HG03196 (cell line): Measurements from ENCODE around the gene CDH22.

Experiments
- ATAC-seq: cut with Tn5 transposase; IDR thresholded peaks from one replicate; pipeline ENCODE4 v1.9.1; 2021; ENCODE audit not compliant: unreplicated experiment

The CDH22 gene, protein sequence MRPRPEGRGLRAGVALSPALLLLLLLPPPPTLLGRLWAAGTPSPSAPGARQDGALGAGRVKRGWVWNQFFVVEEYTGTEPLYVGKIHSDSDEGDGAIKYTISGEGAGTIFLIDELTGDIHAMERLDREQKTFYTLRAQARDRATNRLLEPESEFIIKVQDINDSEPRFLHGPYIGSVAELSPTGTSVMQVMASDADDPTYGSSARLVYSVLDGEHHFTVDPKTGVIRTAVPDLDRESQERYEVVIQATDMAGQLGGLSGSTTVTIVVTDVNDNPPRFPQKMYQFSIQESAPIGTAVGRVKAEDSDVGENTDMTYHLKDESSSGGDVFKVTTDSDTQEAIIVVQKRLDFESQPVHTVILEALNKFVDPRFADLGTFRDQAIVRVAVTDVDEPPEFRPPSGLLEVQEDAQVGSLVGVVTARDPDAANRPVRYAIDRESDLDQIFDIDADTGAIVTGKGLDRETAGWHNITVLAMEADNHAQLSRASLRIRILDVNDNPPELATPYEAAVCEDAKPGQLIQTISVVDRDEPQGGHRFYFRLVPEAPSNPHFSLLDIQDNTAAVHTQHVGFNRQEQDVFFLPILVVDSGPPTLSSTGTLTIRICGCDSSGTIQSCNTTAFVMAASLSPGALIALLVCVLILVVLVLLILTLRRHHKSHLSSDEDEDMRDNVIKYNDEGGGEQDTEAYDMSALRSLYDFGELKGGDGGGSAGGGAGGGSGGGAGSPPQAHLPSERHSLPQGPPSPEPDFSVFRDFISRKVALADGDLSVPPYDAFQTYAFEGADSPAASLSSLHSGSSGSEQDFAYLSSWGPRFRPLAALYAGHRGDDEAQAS

DNA sequence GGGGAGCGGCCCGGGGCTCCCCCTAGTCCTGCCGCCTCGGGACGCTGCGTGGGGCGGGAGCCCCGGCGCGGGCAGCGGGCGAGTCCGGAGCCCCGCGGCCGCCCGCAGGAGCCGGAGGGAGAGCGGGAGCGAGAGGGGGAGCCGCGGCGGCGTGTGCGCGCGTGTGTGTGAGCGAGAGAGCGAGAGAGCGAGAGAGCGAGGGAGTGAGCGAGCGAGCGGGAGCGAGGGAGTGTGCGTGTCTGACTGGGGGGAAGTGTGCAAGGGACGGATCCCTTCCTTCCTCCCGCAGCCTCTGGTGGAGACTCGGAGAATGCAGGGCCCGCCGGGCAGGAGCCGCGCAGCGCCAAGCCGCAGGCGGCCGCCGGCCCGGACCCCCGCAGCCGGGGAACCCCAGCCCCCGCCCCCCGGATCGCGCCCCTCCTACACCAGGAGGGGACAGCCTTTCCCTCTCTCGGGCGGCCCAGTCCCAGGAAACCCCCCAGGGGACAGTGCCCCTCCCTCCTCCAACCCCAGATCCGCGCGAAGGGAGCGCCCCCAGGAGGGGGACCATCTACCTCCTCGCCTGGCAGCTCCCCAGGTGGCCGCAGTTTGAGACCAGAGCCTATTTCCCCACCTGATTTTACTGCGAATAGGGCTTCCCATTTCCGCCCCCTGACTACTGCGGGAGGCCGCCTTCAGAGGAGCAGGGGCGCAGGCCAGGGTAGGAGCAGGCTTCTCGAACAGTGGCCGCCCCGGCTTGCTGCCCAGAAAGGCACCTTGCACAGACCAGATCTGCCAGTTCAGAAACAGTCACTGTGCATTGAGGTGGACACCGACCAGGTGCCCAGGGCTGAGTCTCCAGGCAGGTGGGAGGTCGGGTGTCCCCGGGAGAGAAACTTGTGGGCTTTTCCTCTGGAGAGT is at the start of gene CDH22:
Gene CDH22 (minus strand): TSS at position 241 of the 900 bp plus-strand sequence. CDS start 57,204 bp downstream, outside the sequence.
- no peak for ATAC-seq

- no peak for ATAC-seq
These were observed 48.8 kb upstream of the CDH22 start for GRCh38 chr20:46357030-46357514.

- ATAC-seq: no peak
These were observed 48.1 kb upstream of the CDH22 start for GRCh38 chr20:46356195-46357029.

GRCh38 chr20:46355778-46356177 is 47.5 kb upstream of the CDH22 start:
- no peak for ATAC-seq

DNA sequence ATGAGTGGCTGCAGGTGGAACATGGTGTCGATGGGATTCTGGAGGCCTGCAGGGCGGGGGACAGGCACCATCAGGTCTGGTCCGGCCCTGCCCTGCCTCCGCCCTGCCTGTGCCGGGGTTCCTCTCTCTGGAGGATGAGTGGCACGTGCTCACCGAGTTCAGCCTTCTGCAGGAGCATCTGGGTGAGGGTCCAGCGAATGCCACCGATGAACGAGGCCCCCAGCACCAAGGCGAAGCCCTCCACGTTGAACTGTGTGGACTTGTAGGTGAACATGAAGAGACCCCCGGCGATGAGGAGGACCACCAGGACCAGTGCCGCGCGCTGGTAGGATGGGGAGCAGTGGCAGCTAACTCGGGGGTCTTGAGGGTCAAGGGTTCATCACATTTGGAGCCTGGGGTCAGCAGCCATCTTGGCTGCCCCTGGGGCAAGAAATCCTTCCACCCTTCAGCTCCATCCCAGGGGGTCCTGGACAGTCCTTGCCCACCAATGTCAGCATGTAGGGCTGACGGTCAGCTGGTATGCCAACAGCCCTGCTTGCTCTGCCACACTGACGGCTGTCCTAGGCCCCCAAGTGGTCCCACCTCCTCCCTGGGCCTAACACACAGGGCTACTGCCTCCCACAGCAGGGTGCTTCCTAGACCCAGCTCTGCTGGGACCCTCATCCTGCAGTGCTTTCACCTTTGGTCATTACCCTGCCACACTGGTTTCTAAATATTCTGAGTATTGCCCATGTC is 46.8 kb upstream of the CDH22 start:
- ATAC-seq: no peak

- no peak for ATAC-seq
These were observed 45.9 kb upstream of the CDH22 start for GRCh38 chr20:46354207-46354555.

DNA sequence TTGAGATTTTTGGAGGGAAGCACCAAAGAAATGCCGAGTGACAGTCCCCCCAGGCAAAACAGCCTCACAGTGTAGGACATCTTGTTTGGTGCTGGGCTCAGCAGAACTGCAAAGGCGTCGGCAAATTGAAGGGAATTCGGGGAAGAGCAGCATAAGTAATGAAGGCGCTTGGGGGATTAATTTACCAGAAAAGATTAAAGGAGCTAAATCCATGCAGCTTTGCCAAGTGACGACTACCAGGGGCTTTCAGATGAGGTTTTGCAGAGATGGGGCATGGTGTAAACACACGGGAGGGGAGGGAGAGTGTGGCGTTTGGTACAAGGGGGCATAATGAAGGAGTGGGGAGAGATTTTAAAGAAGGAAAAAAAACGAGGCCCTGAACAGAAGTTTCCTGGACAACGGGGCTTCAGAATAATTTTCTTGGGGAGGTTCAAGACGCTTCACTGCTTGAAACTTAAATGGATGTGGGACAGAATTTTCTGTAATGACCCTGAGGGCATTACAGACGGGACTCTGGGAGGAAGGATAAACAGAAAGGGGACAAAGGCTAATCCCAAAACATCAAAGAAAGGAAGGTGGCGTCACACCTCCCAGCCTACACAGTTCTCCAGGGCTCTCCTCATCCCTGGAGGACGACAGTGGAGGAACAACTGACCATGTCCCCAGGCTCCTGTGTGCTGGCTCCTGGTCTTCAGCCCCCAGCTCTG is 45.4 kb upstream of the CDH22 start:
- no peak for ATAC-seq

- no peak for ATAC-seq
These were observed 44.2 kb upstream of the CDH22 start for GRCh38 chr20:46352370-46352938.

- no peak for ATAC-seq
These were observed 43.2 kb upstream of the CDH22 start for GRCh38 chr20:46351357-46352058.

DNA sequence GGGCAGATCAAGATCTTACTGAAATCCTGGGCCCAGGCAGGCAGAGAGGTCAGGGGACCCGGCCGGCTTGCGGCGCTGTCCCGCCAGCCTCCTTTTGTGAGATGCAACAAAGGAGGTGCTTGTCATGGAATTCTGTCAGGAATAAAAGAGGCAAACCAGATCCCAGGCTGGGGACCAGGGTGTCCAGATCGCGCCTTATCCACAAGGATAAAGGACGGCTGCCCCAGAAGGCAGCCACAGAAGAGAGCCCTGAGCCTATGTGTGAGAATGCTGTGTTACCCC is 42.6 kb upstream of the CDH22 start:
- ATAC-seq: no peak

DNA sequence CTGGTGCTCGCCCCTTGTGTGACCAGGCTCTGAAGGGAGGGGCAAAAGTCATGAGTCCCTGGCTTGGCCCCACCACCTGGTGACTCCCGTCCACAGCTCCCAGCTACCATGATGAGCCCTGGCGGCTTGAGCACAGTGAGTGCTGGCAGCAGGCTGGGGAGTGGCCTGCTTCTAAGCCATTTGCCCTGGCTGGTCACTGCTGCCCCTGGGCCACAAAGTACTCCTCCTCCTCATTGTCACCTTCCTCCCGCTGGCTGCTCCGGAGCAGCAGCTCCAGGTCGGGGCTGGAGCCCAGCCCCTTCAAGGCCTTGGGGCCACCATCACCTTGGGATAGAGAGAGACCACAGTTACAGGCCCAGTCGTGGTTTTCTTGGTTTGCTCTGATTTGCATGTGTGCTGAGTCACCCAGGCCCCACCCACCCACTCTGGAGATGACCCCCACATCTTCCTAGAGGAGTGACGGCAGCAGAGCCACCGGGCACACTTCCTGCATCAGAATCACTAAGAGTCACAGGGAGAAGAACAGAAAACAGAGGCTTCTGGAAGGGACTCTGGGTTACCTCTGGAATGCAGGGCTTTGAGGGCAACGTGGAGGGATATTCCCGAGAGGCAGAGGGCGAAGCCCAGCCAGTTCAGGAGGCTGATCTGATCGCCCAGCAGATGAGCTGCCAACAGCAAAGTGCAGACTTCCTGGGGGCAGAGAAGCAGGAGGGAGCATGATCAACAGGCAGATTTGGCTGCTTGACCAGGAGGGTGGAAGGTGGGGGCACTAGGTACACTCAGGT is 42.1 kb upstream of the CDH22 start:
- no peak for ATAC-seq

GRCh38 chr20:46349742-46350056 is 41.4 kb upstream of the CDH22 start:
- no peak for ATAC-seq

DNA sequence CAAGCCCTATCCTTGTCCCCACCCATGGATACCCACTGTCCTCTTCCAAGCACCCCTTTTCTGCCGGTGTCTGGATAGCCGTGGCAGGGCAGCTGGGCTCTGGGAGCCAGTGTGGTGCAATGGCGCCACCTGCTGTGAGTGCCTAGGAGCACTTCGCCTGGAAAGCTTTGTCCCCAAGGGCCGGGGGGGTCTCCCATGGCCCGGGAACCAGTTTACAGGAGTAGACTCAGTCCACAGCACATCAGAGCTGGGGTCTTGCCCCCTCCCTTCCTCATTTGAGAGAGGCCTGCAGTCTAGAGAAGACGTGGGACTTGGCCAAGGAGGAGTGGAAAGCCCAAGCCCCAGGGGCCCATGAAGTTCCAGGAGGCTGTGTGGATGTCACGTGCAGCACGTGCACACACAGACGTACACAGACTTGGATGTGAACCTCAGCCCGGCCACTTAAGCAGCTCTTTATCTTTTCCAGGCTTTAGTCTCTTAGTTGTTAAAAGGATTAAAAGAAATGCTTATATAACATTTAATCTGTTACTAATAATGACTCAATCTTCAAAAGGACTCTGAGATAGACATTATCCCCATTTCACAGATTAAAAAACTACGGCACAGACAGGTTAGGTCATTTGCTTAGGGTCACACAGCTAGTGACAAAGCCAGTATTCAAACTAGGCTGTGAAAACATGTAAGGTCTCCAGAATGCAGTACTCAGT is 40.9 kb upstream of the CDH22 start:
- ATAC-seq: no peak

DNA sequence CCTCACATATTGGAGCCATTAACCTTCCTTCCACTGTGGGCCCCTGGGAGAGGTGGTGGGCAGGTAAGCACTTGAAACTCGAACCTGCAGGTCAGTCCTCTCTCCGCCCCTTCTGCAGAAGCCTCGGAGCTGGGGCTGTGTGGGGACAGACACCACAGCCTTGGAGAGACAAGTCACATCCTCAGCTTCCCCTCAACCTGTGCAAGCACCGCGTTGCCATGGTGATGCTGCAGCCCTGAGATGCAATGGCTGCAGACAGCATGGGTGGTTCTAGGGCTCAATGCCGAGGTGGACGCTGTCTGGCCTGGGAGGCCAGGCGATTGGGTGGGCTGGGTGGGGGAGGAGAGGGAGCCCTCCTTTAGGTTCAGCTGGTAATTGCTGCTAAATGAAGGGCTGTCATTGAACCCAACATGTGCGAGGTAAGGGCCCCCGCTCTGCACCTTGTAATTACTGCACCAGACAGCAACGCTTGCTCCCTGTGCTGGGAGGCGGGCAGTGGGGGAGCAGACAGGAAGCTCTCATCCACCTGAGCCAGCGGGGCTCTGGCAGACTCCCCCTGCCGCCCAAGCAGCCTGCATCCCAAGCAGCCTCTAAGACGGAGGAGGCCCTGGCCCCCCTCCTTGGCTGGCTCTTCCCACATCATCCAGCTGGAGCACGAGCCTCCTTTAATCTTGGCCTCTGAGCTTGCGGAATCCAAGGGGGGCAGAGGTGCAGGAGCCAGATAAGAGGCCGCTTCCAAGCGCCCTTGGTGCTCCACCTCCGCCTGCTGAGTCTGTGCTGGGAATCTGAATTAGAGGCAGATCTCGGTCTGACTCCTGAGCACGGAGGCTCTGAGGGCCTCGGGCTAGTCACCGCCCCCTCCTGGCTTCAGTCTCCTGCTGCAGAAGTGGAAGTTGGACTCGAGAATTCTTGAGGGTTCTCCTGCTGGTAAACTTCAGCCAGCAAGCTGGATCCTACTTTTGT is 39.8 kb upstream of the CDH22 start:
- ATAC-seq: no peak

- ATAC-seq: no peak
These were observed 38.5 kb upstream of the CDH22 start for GRCh38 chr20:46346770-46347169.
